ENCODE measurements around the gene CREB3L2. TPM values are rescaled to one million over a fixed set of nuclear protein-coding genes. Genes with fewer than 3 reads are reported as not detected.

Gene CREB3L2
- total and polyA plus RNA-seq, 4 donors: 7.4 to 89.1 (median 44.0) TPM

- no peaks in the 10 kb centered on the region for H3K9me3 ChIP-seq (ENCODE audit: control insufficient read depth in 4 of 4, insufficient read depth in 3 of 4, low read length in 3 of 4)
- H3K4me1 ChIP-seq (ENCODE audit: control insufficient read depth in 5 of 5, insufficient read depth in 5 of 5, low read length in 5 of 5): peaks cover 6 to 37% (median 23%) of the 10 kb centered on the region in 5 donors
- H3K4me3 ChIP-seq: no peak overlapping the region
- ATAC-seq (ENCODE audit: insufficient read depth, low FRiP score) (no peak), DNase-seq (no peak)
- no peak overlapping the region for H3K9ac ChIP-seq (ENCODE audit: insufficient read depth in 1 of 2, low read length in 2 of 2)
- WGBS, 2 donors: 89 to 90% methylated on average over 6 of the region's 6 CpGs
- no peaks in the 10 kb centered on the region for H3K27me3 ChIP-seq (ENCODE audit: control insufficient read depth in 3 of 3, insufficient read depth in 3 of 3, low read length in 2 of 3)
- H3K36me3 ChIP-seq (ENCODE audit: control insufficient read depth in 4 of 4, insufficient read depth in 4 of 4, low read length in 4 of 4): peaks cover 0 to 3% (median 0%) of the 10 kb centered on the region in 4 donors
- no peak for TF ChIP-seq CTCF (IDR thresholded peaks at IDR 0.05; ENCODE audit: control extremely low read depth, extremely low read depth)
- H3K27ac ChIP-seq (ENCODE audit: low read depth in 1 of 2, low read length in 1 of 2): no peak overlapping the region
Observed at GRCh38 chr7:137949416-137950262, 52.2 kb downstream of the CREB3L2 start.

DNA sequence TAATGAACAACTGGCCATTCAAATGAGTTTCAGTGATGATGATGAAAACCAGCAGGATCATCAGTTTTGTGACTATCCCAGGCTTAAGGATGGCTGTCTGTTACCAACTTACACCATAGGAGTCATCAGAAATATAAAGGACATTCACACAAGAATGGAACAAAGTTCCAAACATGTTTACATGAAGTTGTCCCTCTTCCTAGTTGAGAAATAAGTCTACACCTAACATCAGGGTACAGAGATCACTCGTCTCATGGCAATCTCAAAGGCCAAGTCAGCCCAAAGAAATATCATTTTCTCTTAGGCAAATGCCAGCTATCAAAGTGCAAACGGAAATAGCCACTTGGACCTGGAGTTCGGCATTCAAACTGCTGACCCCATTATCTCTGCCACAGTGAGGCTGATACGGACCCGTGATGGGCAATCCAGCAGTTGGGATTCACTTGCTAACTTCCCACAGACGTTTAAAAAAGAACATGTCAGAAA is 53.0 kb downstream of the CREB3L2 start:
- Histone ChIP-seq H3K9me3 (ENCODE audit: control insufficient read depth in 4 of 4, insufficient read depth in 3 of 4, low read length in 3 of 4) (no peaks in the 10 kb centered on the region), H3K9ac (ENCODE audit: insufficient read depth in 1 of 2, low read length in 2 of 2) (no peak overlapping the region), H3K27ac (ENCODE audit: low read depth in 1 of 2, low read length in 1 of 2) (no peak overlapping the region), H3K36me3 (ENCODE audit: control insufficient read depth in 4 of 4, insufficient read depth in 4 of 4, low read length in 4 of 4) (peaks cover 0 to 3% (median 0%) of the 10 kb centered on the region in 4 donors), H3K4me1 (ENCODE audit: control insufficient read depth in 5 of 5, insufficient read depth in 5 of 5, low read length in 5 of 5) (peaks cover 5 to 31% (median 24%) of the 10 kb centered on the region in 5 donors), H3K4me3 (no peak overlapping the region), H3K27me3 (ENCODE audit: control insufficient read depth in 3 of 3, insufficient read depth in 3 of 3, low read length in 2 of 3) (no peaks in the 10 kb centered on the region)
- ATAC-seq (ENCODE audit: insufficient read depth, low FRiP score) (no peak), DNase-seq (no peak)
- WGBS, 2 donors: 86 to 91% methylated on average over 6 of the region's 6 CpGs
- TF ChIP-seq CTCF (IDR thresholded peaks at IDR 0.05; ENCODE audit: control extremely low read depth, extremely low read depth): no peak

DNA sequence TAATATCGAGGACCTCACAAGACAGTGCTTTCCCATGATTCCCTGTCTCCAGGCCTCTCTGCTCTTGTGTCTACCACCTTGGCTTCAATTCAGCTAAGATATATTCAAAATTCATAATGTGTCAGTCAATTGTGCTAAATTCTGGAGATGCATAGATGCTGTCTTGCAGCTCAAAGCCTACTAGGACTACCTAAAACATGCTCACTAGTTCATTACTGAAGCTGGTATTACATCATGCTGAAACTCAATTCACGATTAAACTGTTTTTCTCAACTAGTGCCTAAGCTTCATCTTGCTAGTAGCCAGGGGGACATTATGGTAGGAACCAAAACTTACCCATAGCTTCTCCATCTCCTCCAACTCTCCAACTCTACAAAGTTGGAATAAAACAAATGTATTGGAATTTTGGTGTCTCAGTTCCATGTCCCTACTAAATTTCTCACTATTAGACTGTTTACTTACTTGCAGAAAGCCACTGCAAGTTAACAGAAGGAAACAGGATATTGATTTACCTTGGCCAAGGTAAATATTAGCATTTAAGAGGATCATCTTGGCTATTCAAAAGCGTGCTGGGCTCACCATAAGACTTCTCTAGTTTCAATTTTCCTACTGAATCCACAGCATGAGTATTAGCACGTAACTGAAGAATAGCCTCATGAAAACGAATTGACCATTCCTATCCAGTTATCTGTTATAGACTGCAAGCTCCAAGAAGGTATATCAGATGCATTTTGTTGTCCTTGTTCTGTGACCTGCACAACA is 53.6 kb downstream of the CREB3L2 start:
- no peak for ATAC-seq (ENCODE audit: insufficient read depth, low FRiP score)
- 74 to 77% methylated on average over 5 of the region's 5 CpGs for WGBS, 2 donors
- peaks cover 5 to 31% (median 22%) of the 10 kb centered on the region in 5 donors for H3K4me1 ChIP-seq (ENCODE audit: control insufficient read depth in 5 of 5, insufficient read depth in 5 of 5, low read length in 5 of 5)

More for the DNA sequence above, 53.6 kb downstream of the CREB3L2 start:
- Histone ChIP-seq H3K27me3 (ENCODE audit: control insufficient read depth in 3 of 3, insufficient read depth in 3 of 3, low read length in 2 of 3) (no peaks in the 10 kb centered on the region), H3K9me3 (ENCODE audit: control insufficient read depth in 4 of 4, insufficient read depth in 3 of 4, low read length in 3 of 4) (no peaks in the 10 kb centered on the region), H3K36me3 (ENCODE audit: control insufficient read depth in 4 of 4, insufficient read depth in 4 of 4, low read length in 4 of 4) (peaks cover 0 to 3% (median 0%) of the 10 kb centered on the region in 4 donors), H3K9ac (ENCODE audit: insufficient read depth in 1 of 2, low read length in 2 of 2) (no peak overlapping the region), H3K27ac (ENCODE audit: low read depth in 1 of 2, low read length in 1 of 2) (no peak overlapping the region), H3K4me3 (no peak overlapping the region)
- no peak for DNase-seq
- TF ChIP-seq CTCF (IDR thresholded peaks at IDR 0.05; ENCODE audit: control extremely low read depth, extremely low read depth): no peak
